ENCODE measurements around the gene EXOG.

DNA sequence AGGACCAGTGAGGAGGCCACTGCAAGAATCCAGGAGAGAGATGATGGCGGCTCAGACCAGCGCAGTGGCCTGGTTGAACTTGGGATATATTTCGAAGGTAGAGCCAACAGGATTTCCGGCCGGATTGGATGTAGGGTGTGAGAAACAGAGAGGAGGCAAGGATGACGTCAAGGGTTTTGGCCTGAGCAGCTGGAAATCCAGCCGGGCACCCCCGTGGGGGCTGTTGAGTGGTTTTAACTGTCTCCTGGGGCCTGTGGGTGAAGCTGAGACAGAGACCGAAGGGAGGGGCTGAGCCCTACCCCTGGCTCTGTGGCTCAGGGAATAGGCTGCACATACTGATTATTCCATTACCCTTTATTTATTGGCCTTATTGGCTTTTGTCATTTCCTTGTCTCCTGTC lies 45.7 kb downstream of the EXOG start:
- no peak for TF ChIP-seq NFRKB (IDR thresholded peaks at IDR 0.05)
- TF ChIP-seq, protein P1, sequence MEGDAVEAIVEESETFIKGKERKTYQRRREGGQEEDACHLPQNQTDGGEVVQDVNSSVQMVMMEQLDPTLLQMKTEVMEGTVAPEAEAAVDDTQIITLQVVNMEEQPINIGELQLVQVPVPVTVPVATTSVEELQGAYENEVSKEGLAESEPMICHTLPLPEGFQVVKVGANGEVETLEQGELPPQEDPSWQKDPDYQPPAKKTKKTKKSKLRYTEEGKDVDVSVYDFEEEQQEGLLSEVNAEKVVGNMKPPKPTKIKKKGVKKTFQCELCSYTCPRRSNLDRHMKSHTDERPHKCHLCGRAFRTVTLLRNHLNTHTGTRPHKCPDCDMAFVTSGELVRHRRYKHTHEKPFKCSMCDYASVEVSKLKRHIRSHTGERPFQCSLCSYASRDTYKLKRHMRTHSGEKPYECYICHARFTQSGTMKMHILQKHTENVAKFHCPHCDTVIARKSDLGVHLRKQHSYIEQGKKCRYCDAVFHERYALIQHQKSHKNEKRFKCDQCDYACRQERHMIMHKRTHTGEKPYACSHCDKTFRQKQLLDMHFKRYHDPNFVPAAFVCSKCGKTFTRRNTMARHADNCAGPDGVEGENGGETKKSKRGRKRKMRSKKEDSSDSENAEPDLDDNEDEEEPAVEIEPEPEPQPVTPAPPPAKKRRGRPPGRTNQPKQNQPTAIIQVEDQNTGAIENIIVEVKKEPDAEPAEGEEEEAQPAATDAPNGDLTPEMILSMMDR (CRISPR knock-in tag; IDR thresholded peaks at IDR 0.05), result no peak
- no peak for TF ChIP-seq CEBPB (IDR thresholded peaks at IDR 0.05; ENCODE audit: borderline replicate concordance, low read depth, low read length)
